Measurements from ENCODE around the gene SLC49A3.

GRCh38 chr4:660401-660800, 28.6 kb downstream of the SLC49A3 start:
- TF ChIP-seq CTCF (conservative IDR thresholded peaks at IDR 0.05 in 1 of 2, IDR thresholded peaks at IDR 0.05 in 1 of 2; ENCODE audit: low read depth in 1 of 2, low read length in 2 of 2) (no peak), EZH2 (IDR thresholded peaks at IDR 0.05; ENCODE audit: low read length, missing control alignments) (no peak)
